ENCODE results near the gene GLG1. TPM values are rescaled to one million over a fixed set of nuclear protein-coding genes. Genes with fewer than 3 reads are reported as not detected.

GLG1 gene
- total and polyA plus RNA-seq, 4 donors, result 24.6 to 156 (median 78.2) TPM

DNA sequence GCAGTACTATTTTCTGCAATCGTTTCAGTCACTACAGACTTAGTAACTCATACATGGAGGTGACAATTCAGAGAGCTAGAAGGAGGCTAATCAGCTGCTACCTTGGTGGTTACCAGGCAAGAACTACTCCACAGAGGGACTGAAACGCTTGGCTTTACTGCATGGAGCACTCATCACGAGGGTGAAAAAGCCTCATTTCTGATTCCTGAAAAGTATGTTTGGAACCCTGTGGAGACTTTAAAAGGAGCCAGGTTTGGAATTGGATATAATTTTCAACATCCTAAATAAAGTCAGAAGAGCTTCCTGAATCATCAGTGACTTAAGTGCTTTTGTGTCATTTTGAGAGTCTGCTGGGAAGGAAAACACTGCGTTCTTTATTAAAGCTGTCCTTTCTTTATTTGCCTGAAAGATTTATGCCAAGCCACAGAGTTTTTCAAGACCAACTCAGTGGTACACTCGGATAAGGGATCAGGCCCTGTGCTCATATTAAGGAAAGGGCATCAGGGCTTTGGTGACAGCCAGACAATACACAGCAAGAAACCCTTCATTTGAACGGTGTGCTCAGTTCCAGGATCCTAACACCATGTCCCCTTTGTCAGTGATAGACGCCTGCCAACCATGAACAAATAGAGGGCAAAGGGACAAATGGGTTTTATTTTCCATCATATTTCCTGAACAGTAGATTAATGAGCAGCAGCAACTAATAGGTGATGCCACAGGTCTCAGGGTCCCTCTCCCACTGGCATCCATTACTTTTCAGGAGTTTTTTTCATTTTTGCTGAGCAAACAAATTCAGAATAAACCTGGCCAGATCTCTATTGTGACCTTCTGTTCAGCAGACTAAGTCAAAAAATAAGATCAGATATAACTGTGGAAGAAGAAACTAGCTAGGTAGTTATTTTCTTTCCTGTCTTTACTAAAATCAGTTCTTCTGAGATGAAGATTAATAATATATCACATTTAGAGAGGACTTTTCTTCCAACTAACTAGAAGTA, 105.1 kb downstream of the GLG1 start:
- no peak overlapping the region for H3K4me3 ChIP-seq
- H3K36me3 ChIP-seq (ENCODE audit: control insufficient read depth in 4 of 4, insufficient read depth in 4 of 4, low read length in 4 of 4), result peaks cover under 1 to 23% (median 5%) of the 10 kb centered on the region in 4 donors
- no peak for DNase-seq
- WGBS, 2 donors, result 70 to 84% methylated on average over 7 of the region's 7 CpGs
- TF ChIP-seq, protein P1, sequence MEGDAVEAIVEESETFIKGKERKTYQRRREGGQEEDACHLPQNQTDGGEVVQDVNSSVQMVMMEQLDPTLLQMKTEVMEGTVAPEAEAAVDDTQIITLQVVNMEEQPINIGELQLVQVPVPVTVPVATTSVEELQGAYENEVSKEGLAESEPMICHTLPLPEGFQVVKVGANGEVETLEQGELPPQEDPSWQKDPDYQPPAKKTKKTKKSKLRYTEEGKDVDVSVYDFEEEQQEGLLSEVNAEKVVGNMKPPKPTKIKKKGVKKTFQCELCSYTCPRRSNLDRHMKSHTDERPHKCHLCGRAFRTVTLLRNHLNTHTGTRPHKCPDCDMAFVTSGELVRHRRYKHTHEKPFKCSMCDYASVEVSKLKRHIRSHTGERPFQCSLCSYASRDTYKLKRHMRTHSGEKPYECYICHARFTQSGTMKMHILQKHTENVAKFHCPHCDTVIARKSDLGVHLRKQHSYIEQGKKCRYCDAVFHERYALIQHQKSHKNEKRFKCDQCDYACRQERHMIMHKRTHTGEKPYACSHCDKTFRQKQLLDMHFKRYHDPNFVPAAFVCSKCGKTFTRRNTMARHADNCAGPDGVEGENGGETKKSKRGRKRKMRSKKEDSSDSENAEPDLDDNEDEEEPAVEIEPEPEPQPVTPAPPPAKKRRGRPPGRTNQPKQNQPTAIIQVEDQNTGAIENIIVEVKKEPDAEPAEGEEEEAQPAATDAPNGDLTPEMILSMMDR (IDR thresholded peaks at IDR 0.05; ENCODE audit: control extremely low read depth, extremely low read depth), result no peak
- ATAC-seq (ENCODE audit: insufficient read depth, low FRiP score), result no peak
- H3K27ac ChIP-seq (ENCODE audit: low read depth in 1 of 2, low read length in 1 of 2), result peak overlapping the region in 1 of 2 donors; percentile 71
- no peaks in the 10 kb centered on the region for H3K27me3 ChIP-seq (ENCODE audit: control insufficient read depth in 3 of 3, insufficient read depth in 3 of 3, low read length in 2 of 3)
- H3K4me1 ChIP-seq (ENCODE audit: control insufficient read depth in 5 of 5, insufficient read depth in 5 of 5, low read length in 5 of 5), result no peaks in the 10 kb centered on the region
- no peak overlapping the region for H3K9ac ChIP-seq (ENCODE audit: insufficient read depth in 1 of 2, low read length in 2 of 2)
- H3K9me3 ChIP-seq (ENCODE audit: control insufficient read depth in 4 of 4, insufficient read depth in 3 of 4, low read length in 3 of 4), result no peaks in the 10 kb centered on the region

DNA sequence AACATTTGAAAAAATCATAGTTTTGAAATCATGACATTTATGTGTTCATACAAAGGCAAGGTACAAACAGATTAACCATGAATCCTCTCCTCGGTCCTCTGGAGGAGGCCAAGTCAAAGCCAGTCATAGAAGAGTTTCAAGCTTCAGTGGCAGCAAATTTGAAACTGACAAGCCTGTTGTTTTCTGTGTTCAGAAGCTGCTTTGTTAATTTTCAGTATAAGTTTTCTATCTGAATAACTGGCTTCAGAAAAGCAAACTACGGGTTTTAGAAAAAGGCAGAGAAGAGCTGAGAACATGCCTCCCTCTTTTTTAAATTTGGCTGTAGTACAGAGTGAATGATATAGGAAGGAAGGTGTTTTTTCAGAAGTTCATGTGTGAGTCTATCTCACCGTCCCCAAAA, 106.0 kb downstream of the GLG1 start:
- TF ChIP-seq, protein P1 (IDR thresholded peaks at IDR 0.05; ENCODE audit: control extremely low read depth, extremely low read depth), result no peak
- peak overlapping the region in 1 of 2 donors; percentile 9 for H3K27ac ChIP-seq (ENCODE audit: low read depth in 1 of 2, low read length in 1 of 2)
- no peaks in the 10 kb centered on the region for H3K9me3 ChIP-seq (ENCODE audit: control insufficient read depth in 4 of 4, insufficient read depth in 3 of 4, low read length in 3 of 4)
- no peak overlapping the region for H3K4me3 ChIP-seq
- WGBS, 2 donors, result 83 to 89% methylated on average over 3 of the region's 3 CpGs
- no peaks in the 10 kb centered on the region for H3K27me3 ChIP-seq (ENCODE audit: control insufficient read depth in 3 of 3, insufficient read depth in 3 of 3, low read length in 2 of 3)
- no peaks in the 10 kb centered on the region for H3K4me1 ChIP-seq (ENCODE audit: control insufficient read depth in 5 of 5, insufficient read depth in 5 of 5, low read length in 5 of 5)
- no peak for DNase-seq
- H3K36me3 ChIP-seq (ENCODE audit: control insufficient read depth in 4 of 4, insufficient read depth in 4 of 4, low read length in 4 of 4), result peaks cover 5 to 28% (median 6%) of the 10 kb centered on the region in 4 donors
- H3K9ac ChIP-seq (ENCODE audit: insufficient read depth in 1 of 2, low read length in 2 of 2), result no peak overlapping the region
- ATAC-seq (ENCODE audit: insufficient read depth, low FRiP score), result no peak

DNA sequence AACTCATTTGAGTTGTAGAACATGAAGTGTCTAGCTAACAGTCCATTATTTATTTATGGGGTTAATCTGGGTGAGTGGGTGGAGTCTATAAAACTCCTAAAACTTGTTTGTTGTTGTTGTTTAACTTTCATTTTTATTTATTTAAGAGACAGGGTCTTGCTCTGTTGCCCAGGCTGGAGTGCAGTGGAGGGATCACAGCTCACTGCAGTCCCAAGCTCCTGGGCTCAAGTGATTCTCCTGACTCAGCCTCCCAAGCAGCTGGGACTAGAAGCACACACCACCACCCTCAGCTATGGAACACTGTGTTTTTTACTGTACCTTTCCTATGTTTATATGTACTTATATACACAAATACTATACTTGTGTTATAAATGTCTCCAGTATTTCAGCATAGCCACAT, 107.8 kb downstream of the GLG1 start:
- TF ChIP-seq, protein P1 (IDR thresholded peaks at IDR 0.05; ENCODE audit: control extremely low read depth, extremely low read depth), result no peak

More for the DNA sequence above, 107.8 kb downstream of the GLG1 start:
- ATAC-seq (ENCODE audit: insufficient read depth, low FRiP score), result no peak
- Histone ChIP-seq H3K27me3 (ENCODE audit: control insufficient read depth in 3 of 3, insufficient read depth in 3 of 3, low read length in 2 of 3) (no peaks in the 10 kb centered on the region), H3K9ac (ENCODE audit: insufficient read depth in 1 of 2, low read length in 2 of 2) (no peak overlapping the region), H3K4me3 (no peak overlapping the region), H3K4me1 (ENCODE audit: control insufficient read depth in 5 of 5, insufficient read depth in 5 of 5, low read length in 5 of 5) (no peaks in the 10 kb centered on the region), H3K27ac (ENCODE audit: low read depth in 1 of 2, low read length in 1 of 2) (no peak overlapping the region), H3K9me3 (ENCODE audit: control insufficient read depth in 4 of 4, insufficient read depth in 3 of 4, low read length in 3 of 4) (no peaks in the 10 kb centered on the region), H3K36me3 (ENCODE audit: control insufficient read depth in 4 of 4, insufficient read depth in 4 of 4, low read length in 4 of 4) (peaks cover 6 to 28% (median 8%) of the 10 kb centered on the region in 4 donors)
- DNase-seq, result no peak

Measured in lung (tissue), 12 donors.